HG03196 (cell line): ENCODE results near the gene SLC38A10.

Experiments used
- ATAC-seq: cut with Tn5 transposase; IDR thresholded peaks from one replicate; pipeline ENCODE4 v1.9.1; 2021; ENCODE audit not compliant: unreplicated experiment

The SLC38A10 gene

GRCh38 chr17:81295031-81295675, at the start of gene SLC38A10:
Gene SLC38A10, minus strand, starts transcription at chr17:81295307. Its CDS starts 386 bp downstream, at chr17:81294921.
- ATAC-seq, result peak; percentile 88

GRCh38 chr17:81342269-81343070, 47.4 kb upstream of the SLC38A10 start:
- no peak for ATAC-seq

GRCh38 chr17:81341516-81342268, 46.6 kb upstream of the SLC38A10 start:
- ATAC-seq, result no peak

- ATAC-seq, result no peak
These were observed 45.8 kb upstream of the SLC38A10 start for GRCh38 chr17:81340607-81341515.

- ATAC-seq, result no peak
These were observed 44.6 kb upstream of the SLC38A10 start for GRCh38 chr17:81339534-81340296.

GRCh38 chr17:81339191-81339533, 44.1 kb upstream of the SLC38A10 start:
- ATAC-seq, result no peak

GRCh38 chr17:81338274-81339190, 43.4 kb upstream of the SLC38A10 start:
- no peak for ATAC-seq

GRCh38 chr17:81337476-81337879, 42.4 kb upstream of the SLC38A10 start:
- ATAC-seq, result no peak

- ATAC-seq, result no peak
These were observed 41.8 kb upstream of the SLC38A10 start for GRCh38 chr17:81336930-81337325.

GRCh38 chr17:81336296-81336929, 41.3 kb upstream of the SLC38A10 start:
- ATAC-seq, result no peak

GRCh38 chr17:81335773-81336157, 40.7 kb upstream of the SLC38A10 start:
- ATAC-seq, result no peak

- ATAC-seq, result no peak
These were observed 40.1 kb upstream of the SLC38A10 start for GRCh38 chr17:81334987-81335772.

- no peak for ATAC-seq
These were observed 39.3 kb upstream of the SLC38A10 start for GRCh38 chr17:81334391-81334901.

GRCh38 chr17:81333616-81334368, 38.7 kb upstream of the SLC38A10 start:
- ATAC-seq, result no peak

GRCh38 chr17:81332914-81333528, 37.9 kb upstream of the SLC38A10 start:
- no peak for ATAC-seq

- ATAC-seq, result no peak
These were observed 37.2 kb upstream of the SLC38A10 start for GRCh38 chr17:81332118-81332834.
